Measurements from ENCODE around the gene RNF13. TPM values are rescaled to one million over a fixed set of nuclear protein-coding genes. Genes with fewer than 3 reads are reported as not detected.
"Not testable (repeated sequence)": the region's sequence is repeated elsewhere in the genome, so short reads cannot be mapped to it uniquely, and the experiment has no call there.

RNF13 gene
- total RNA-seq, 2 experiments from 2014 or later = 28.8 to 41.2 TPM

DNA sequence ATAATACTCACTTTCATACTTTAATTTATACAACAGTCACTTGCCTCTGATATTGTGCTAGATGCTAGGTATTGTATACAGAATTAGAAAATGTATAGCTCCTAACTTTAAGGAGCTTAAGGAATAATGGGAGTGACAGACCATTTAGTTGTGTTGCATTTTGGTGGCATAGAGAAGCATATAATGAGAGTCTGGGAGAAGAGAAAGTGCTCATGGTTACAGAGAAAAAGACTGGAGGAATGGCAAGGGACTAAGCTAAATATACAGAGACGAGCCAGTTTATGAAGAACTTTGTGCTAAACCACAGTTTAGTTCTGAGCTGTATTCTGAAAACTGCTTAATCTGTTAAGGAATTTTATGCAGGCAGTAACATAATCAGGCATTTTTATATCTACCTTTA, 6.4 kb downstream of the RNF13 start:
- ATAC-seq = no peak
- CTCF ChIA-PET = interaction anchor here (1.5 to 5.6 kb wide), 2 partner anchors 11 to 68 kb away, joined by 3 to 31 read pairs; no protein-coding TSS in a partner anchor
- Mint-ChIP-seq H3K27me3 (no peaks in the 10 kb centered on the region), H3K4me3 (no peak overlapping the region), H3K4me1 (peaks cover 73% of the 10 kb centered on the region), H3K36me3 (ENCODE audit: low read depth) (peaks cover 26% of the 10 kb centered on the region), H3K27ac (no peak overlapping the region), H3K9me3 (ENCODE audit: low read depth) (peaks cover 6% of the 10 kb centered on the region)
- no peak for DNase-seq
- intact Hi-C loops (cut with DNase I, micrococcal nuclease) = no loop called here
- POLR2A ChIA-PET = interaction anchor here (0.6 kb wide), 1 partner anchor 590 kb away, joined by 3 read pairs; no protein-coding TSS in a partner anchor

DNA sequence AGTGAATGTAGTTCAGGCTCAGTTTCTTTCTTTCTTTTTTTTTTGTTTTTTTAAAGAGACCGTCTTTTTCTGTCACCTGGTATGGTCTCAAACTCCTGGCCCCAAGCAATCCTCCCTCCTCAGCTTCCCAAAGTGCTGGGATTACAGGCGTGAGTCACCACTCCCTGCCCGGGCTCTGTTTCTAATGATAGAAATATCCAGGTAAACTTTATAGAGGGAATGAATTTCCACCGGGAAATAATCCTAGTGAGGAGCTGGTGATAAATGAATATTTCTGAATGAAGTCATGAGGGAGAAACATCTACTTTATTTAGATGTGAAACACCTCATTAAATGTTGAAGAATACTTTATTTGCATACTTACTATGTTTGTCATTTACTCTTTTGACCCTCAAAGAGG, 7.2 kb downstream of the RNF13 start:
- H3K4me1 Mint-ChIP-seq = peaks cover 65% of the 10 kb centered on the region
- CTCF ChIA-PET = interaction anchor here (0.6 to 5.6 kb wide), 2 partner anchors 12 to 20 kb away, joined by 4 to 31 read pairs; no protein-coding TSS in a partner anchor
- no peak for DNase-seq

DNA sequence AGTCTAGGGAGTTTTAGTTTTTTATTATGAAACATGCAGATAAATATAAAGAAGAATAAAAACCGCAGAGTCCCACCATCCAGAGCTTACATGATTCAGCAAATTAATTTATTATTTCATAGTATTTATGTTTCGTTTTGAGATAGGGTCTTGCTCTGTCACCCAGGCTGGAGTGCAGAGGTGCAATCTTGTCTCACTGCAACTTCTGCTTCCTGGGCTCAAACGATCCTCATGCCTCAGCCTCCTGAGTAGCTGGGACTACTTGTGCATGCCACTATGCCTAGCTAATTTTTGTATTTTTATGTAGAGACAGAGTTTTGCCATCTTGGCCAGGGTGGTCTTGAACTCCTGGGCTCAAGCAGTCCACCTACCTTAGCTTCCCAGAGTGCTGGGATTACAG, 13.6 kb downstream of the RNF13 start:
- POLR2A ChIA-PET = interaction anchor here (0.6 kb wide), 1 partner anchor 97 kb away, joined by 7 read pairs; no protein-coding TSS in a partner anchor
- Mint-ChIP-seq H3K4me3 (no peak overlapping the region), H3K36me3 (ENCODE audit: low read depth) (peaks cover 24% of the 10 kb centered on the region), H3K27ac (no peak overlapping the region), H3K9me3 (ENCODE audit: low read depth) (peaks cover 14% of the 10 kb centered on the region), H3K4me1 (peaks cover 20% of the 10 kb centered on the region), H3K27me3 (no peaks in the 10 kb centered on the region)
- no peak for DNase-seq
- no peak for ATAC-seq
- intact Hi-C loops (cut with DNase I, micrococcal nuclease) = no loop called here
- CTCF ChIA-PET = interaction anchor here (0.7 to 0.9 kb wide), 3 partner anchors 19 to 353 kb away, joined by 3 read pairs; no protein-coding TSS in a partner anchor

More for the DNA sequence above, 7.2 kb downstream of the RNF13 start:
- POLR2A ChIA-PET = interaction anchor here (0.6 kb wide), 1 partner anchor 589 kb away, joined by 3 read pairs; no protein-coding TSS in a partner anchor
- no peaks in the 10 kb centered on the region for H3K27me3 Mint-ChIP-seq
- peaks cover 6% of the 10 kb centered on the region for H3K9me3 Mint-ChIP-seq (ENCODE audit: low read depth)
- no peak overlapping the region for H3K27ac Mint-ChIP-seq
- intact Hi-C loops (cut with DNase I, micrococcal nuclease) = no loop called here
- H3K4me3 Mint-ChIP-seq = no peak overlapping the region
- no peak for ATAC-seq
- peaks cover 26% of the 10 kb centered on the region for H3K36me3 Mint-ChIP-seq (ENCODE audit: low read depth)

DNA sequence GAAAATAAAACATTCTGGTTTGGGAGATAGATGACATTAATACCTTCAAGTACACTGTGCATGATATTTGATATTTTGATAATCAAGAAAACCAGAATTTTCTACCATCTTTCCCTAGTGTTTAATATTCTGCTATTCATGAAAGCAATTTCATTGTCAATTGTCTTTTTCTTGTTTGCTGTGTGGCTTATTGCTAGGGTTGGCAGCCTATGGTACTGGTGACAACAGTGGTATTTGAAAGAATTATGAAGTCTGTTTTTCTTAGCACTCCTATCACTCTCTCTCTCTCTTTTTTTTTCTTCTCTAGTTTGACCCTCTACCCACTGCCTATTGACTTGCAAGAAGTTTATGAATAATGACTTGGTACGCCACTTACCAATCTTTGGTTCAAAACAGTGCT, 15.4 kb downstream of the RNF13 start:
- DNase-seq = no peak
- no peak overlapping the region for H3K27ac Mint-ChIP-seq
- intact Hi-C loops (cut with DNase I, micrococcal nuclease) = no loop called here
- no peak overlapping the region for H3K4me3 Mint-ChIP-seq
- ChIA-PET POLR2A (no interaction called here), CTCF (no interaction called here)
- H3K36me3 Mint-ChIP-seq (ENCODE audit: low read depth) = peaks cover 27% of the 10 kb centered on the region
- no peaks in the 10 kb centered on the region for H3K27me3 Mint-ChIP-seq
- peaks cover 9% of the 10 kb centered on the region for H3K4me1 Mint-ChIP-seq
- ATAC-seq = no peak
- peaks cover 22% of the 10 kb centered on the region for H3K9me3 Mint-ChIP-seq (ENCODE audit: low read depth)

DNA sequence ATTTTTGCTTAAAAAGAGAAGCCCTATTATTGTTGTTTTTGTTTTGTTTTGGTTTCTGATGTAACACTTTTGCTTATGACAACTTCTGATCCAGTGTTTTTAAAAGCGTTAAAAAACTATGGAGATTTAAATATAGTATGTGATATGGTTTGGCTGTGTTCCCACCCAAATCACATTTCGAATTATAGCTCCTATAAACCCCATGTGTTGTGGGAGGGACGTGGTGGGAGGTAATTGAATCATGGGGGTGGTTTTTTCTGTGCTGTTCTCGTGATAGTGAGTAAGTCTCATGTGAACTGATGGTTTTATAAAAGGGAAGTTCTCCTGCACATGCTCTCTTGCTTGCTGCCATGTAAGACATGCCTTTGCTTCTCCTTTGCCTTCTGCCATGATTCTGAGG, 16.6 kb downstream of the RNF13 start:
- CTCF ChIA-PET; H3K4me3 Mint-ChIP-seq; H3K4me1 Mint-ChIP-seq; H3K27ac Mint-ChIP-seq; intact Hi-C loops (cut with DNase I, micrococcal nuclease); DNase-seq; POLR2A ChIA-PET; ATAC-seq; H3K27me3 Mint-ChIP-seq: not testable (repeated sequence)
- H3K36me3 Mint-ChIP-seq (ENCODE audit: low read depth) = peaks cover 28% of the 10 kb centered on the region
- peaks cover 27% of the 10 kb centered on the region for H3K9me3 Mint-ChIP-seq (ENCODE audit: low read depth)

DNA sequence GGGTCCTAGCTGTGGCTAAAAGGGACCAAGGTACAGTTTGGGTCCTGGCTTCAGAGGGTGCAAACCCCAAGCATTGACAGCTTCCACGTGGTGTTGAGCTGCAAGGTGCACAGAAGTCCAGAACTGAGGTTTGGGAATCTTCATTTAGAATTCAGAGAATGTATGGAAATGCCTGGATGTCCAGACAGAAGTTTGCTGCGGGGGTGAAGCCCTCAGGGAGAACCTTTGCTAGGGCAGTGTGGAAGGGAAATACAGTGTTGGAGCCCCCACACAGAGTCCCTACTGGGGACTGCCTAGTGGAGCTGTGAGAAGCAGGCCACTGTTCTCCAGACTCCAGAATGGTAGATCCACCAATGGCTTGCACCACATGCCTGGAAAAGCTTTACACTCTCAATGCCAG, 17.9 kb downstream of the RNF13 start:
- Mint-ChIP-seq H3K27ac (no peak overlapping the region), H3K4me1 (peaks cover 5% of the 10 kb centered on the region), H3K4me3 (no peak overlapping the region), H3K27me3 (no peaks in the 10 kb centered on the region), H3K36me3 (ENCODE audit: low read depth) (peaks cover 33% of the 10 kb centered on the region), H3K9me3 (ENCODE audit: low read depth) (peaks cover 34% of the 10 kb centered on the region)
- ChIA-PET POLR2A (no interaction called here), CTCF (interaction anchor here (0.8 kb wide), 1 partner anchor 321 kb away, joined by 3 read pairs; no protein-coding TSS in a partner anchor)
- ATAC-seq (no peak), DNase-seq (no peak)
- intact Hi-C loops (cut with DNase I, micrococcal nuclease) = no loop called here

DNA sequence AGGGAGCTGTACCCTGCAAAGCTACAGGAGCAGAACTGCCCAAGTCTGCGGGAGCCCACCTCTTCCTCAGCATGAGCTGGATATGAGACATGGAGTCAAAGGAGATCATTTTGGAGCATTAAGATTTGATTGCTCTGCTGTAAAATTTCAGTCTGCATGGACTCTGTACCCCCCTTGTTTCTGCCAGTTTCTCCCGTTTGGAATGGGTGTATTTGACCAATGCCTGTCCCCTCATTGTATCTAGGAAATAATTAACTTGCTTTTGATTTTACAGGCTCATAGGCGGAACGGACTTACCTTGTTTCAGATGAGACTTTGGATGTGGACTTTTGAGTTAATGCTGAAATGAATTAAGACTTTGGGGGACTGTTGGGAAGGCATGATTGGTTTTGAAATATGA, 18.3 kb downstream of the RNF13 start:
- Mint-ChIP-seq H3K4me3 (no peak overlapping the region), H3K36me3 (ENCODE audit: low read depth) (peaks cover 33% of the 10 kb centered on the region)

DNA sequence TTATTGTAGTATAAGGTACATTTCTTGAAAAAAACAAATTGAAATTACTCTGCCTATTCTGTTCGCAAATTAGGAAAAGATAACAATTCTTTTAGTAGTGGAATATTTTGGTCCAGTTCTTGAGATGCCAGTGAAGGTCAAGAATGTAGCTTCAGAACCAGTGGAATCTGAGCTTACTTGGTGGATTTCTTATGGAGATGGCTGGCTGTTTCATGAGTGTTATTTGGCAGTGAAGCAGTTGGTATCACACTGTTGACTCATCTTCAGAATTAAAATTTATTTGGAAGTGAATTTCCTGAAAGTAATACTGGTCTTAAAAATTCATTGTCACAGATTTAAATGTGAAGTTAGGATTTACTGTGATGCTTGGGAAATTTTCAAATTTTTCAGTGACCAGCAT, 19.1 kb downstream of the RNF13 start:
- intact Hi-C loops (cut with DNase I, micrococcal nuclease) = no loop called here
- ChIA-PET POLR2A (no interaction called here), CTCF (interaction anchor here (1.3 kb wide), 1 partner anchor 12 kb away, joined by 3 read pairs; no protein-coding TSS in a partner anchor)
- Mint-ChIP-seq H3K27me3 (no peaks in the 10 kb centered on the region), H3K27ac (no peak overlapping the region), H3K4me1 (peaks cover 2% of the 10 kb centered on the region), H3K36me3 (ENCODE audit: low read depth) (peaks cover 39% of the 10 kb centered on the region), H3K4me3 (no peak overlapping the region), H3K9me3 (ENCODE audit: low read depth) (peaks cover 40% of the 10 kb centered on the region)
- no peak for ATAC-seq
- no peak for DNase-seq

More for the DNA sequence above, 18.3 kb downstream of the RNF13 start:
- DNase-seq (no peak), ATAC-seq (no peak)
- Mint-ChIP-seq H3K27me3 (no peaks in the 10 kb centered on the region), H3K4me1 (peaks cover 2% of the 10 kb centered on the region), H3K27ac (no peak overlapping the region), H3K9me3 (ENCODE audit: low read depth) (peaks cover 36% of the 10 kb centered on the region)
- POLR2A ChIA-PET = no interaction called here
- CTCF ChIA-PET = no interaction called here
- intact Hi-C loops (cut with DNase I, micrococcal nuclease) = no loop called here

DNA sequence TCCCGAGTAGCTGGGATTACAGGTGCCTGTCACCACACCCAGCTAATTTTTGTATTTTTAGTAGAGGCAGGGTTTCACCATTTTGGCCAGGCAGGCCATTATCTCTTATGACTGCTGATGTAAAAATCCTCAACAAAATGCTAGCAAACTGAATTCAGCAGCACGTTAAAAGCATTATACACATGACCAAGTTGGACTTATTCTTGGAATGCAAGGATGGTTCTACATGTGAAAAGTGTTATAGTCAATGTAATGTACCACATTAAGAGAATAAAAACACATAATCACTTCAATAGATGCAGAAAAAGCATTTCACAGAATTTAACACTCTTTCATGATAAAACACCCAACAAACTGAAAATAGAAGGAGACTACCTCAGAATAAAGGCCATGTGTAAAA, 20.2 kb downstream of the RNF13 start:
- Mint-ChIP-seq H3K27ac (no peak overlapping the region), H3K27me3 (no peaks in the 10 kb centered on the region), H3K36me3 (ENCODE audit: low read depth) (peaks cover 50% of the 10 kb centered on the region), H3K4me3 (no peak overlapping the region), H3K4me1 (no peaks in the 10 kb centered on the region), H3K9me3 (ENCODE audit: low read depth) (peaks cover 48% of the 10 kb centered on the region)
- intact Hi-C loops (cut with DNase I, micrococcal nuclease) = no loop called here
- CTCF ChIA-PET = interaction anchor here (0.6 to 1.3 kb wide), 2 partner anchors 11 to 61 kb away, joined by 3 to 4 read pairs; no protein-coding TSS in a partner anchor
- POLR2A ChIA-PET = no interaction called here
- ATAC-seq = no peak
- no peak for DNase-seq

DNA sequence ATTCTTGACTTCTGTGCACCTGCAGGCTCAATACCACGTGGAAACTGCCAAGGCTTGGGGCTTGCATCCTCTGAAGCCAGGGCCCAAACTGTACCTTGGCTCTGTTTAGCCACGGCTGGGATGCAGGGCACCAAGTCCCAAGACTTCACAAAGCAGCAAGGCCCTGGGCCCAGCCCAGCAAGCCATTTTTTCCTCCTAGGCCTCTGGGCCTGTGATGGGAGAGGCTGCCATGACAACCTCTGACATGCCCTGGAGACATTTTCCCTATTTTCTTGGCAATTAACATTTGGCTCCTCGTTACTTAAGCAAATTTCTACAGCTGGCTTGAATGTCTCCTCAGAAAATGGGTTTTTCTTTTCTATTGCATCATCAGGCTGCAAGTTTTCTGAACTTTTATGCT, 25.5 kb downstream of the RNF13 start:
- H3K4me3 Mint-ChIP-seq; intact Hi-C loops (cut with DNase I, micrococcal nuclease); POLR2A ChIA-PET; DNase-seq; ATAC-seq; H3K27me3 Mint-ChIP-seq; H3K27ac Mint-ChIP-seq; CTCF ChIA-PET: not testable (repeated sequence)
- peaks cover 25% of the 10 kb centered on the region for H3K4me1 Mint-ChIP-seq
- H3K9me3 Mint-ChIP-seq (ENCODE audit: low read depth) = peaks cover 26% of the 10 kb centered on the region
- peaks cover 31% of the 10 kb centered on the region for H3K36me3 Mint-ChIP-seq (ENCODE audit: low read depth)

DNA sequence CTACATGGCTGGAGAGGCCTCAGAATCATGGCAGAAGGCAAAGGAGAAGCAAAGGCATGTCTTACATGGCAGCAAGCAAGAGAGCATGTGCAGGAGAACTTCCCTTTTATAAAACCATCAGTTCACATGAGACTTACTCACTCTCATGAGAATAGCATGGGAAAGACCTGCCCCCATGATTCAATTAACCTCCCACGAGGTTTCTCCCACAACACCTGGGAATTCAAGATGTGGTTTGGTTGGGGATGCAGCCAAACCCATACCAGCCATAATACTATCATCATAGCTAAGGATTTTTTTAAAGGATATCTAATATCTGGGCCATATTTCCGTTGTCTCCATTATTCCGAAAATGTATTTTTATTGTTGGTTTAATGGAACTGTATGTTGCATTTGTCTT, 26.5 kb downstream of the RNF13 start:
- DNase-seq; CTCF ChIA-PET; intact Hi-C loops (cut with DNase I, micrococcal nuclease); ATAC-seq; POLR2A ChIA-PET; H3K27me3 Mint-ChIP-seq; H3K4me3 Mint-ChIP-seq; H3K27ac Mint-ChIP-seq: not testable (repeated sequence)
- Mint-ChIP-seq H3K4me1 (peaks cover 25% of the 10 kb centered on the region), H3K36me3 (ENCODE audit: low read depth) (peaks cover 31% of the 10 kb centered on the region), H3K9me3 (ENCODE audit: low read depth) (peaks cover 22% of the 10 kb centered on the region)

DNA sequence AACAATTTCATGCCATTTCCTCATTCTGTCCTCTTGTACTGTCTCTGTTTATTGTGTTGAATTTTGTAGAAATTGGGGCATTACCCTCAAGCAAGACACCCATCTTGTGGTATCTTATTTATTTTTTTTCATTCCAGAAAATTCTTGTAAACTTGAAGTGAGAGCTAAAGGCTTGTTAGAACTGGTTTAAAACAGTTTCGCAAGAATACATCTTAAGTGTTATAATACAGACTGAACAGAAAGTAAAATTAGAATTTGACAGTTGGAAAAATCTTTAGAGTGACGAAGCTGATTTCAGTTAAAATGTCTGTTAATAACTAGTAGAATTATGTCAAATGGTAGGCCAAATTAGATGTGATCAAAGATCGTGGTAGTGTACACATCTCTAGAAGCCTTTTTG, 26.9 kb downstream of the RNF13 start:
- no peak overlapping the region for H3K4me3 Mint-ChIP-seq
- peaks cover 27% of the 10 kb centered on the region for H3K36me3 Mint-ChIP-seq (ENCODE audit: low read depth)
- DNase-seq (no peak), ATAC-seq (no peak)
- CTCF ChIA-PET = interaction anchor here (1.1 kb wide), 1 partner anchor 12 kb away, joined by 3 read pairs; no protein-coding TSS in a partner anchor
- H3K9me3 Mint-ChIP-seq (ENCODE audit: low read depth) = peaks cover 18% of the 10 kb centered on the region
- H3K27ac Mint-ChIP-seq = no peak overlapping the region
- peaks cover 27% of the 10 kb centered on the region for H3K4me1 Mint-ChIP-seq
- no peaks in the 10 kb centered on the region for H3K27me3 Mint-ChIP-seq
- POLR2A ChIA-PET = no interaction called here
- intact Hi-C loops (cut with DNase I, micrococcal nuclease) = no loop called here

All from activated CD4-positive, alpha-beta T cell treated with anti-CD3 and anti-CD28 coated beads for 36 hours (primary cell).